GM13976 (cell line): Measurements from ENCODE around the gene HSFY1.
"Not testable (repeated sequence)": the region's sequence is repeated elsewhere in the genome, so short reads cannot be mapped to it uniquely, and the experiment has no call there.

Experiments used
- DNase-seq: peaks from one replicate; pipeline ENCODE4 v3.0.0; 2012; ENCODE audit warnings: low spot score
- in situ Hi-C: fragments of 300-500 bp; cut with MboI; formaldehyde crosslinking; loops from one replicate; pipeline ENCODE4 v1.12.0; 2022; ENCODE audit warnings: low sequenced_read_pairs, mixed read lengths, inconsistent platforms; ENCODE audit not compliant: unreplicated experiment

The HSFY1 gene, protein sequence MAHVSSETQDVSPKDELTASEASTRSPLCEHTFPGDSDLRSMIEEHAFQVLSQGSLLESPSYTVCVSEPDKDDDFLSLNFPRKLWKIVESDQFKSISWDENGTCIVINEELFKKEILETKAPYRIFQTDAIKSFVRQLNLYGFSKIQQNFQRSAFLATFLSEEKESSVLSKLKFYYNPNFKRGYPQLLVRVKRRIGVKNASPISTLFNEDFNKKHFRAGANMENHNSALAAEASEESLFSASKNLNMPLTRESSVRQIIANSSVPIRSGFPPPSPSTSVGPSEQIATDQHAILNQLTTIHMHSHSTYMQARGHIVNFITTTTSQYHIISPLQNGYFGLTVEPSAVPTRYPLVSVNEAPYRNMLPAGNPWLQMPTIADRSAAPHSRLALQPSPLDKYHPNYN

GRCh38 chrY:18546420-18546819 is at the start of gene HSFY1:
TSS of gene HSFY1 (plus strand) at chrY:18546720. CDS start at chrY:18546788, 68 bp downstream.
- DNase-seq, in situ Hi-C loops: not testable (repeated sequence)

DNA sequence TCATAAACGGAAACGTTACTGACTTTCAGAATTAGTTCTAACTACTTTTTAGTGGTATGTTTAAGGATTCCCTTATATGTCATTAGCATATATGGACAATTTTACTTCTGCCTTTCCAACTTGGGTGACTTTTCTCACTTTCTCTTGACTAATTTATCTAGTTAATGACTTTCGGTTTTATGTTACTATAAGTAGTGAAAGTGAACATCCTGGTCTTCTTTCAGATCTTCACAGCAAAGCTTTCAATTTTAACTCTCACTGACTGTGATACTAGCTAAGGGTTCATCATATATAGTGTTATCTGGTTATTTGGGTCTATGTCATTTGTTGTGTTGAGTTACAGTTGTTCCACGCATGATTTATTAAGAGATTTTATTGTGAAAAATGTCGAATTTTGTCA is 42.3 kb upstream of the HSFY1 start:
- DNase-seq, in situ Hi-C loops: not testable (repeated sequence)

DNA sequence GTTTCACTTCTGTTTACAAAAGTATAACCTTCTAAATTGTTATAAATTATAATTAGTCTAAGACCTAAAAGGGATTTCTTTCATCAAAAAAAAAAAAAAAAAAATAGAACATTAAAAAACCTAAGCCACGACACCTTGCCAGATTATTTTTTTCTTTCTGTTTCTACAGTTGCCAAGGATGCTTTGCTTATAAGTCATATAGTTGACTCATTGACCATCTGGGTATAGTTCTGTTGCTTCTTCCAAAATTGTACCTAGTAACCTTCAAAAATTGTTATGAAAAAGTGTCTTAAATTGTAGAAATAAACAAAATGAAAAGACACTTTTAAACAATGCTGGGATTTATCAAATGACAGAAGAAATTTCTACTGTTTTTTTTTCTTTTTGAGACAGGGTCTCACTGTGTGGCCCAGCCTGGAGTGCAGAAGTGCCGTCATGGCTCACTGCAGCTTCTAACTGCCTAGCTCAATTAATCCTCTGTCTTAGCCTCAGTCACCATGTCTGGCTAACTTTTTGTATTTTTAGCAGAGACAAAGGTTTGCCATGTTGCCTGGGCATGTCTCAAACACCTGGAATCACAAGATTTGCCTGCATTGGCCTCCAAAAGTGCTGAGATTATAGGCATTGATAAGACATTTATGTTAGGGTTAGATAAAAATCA is 15.4 kb upstream of the HSFY1 start:
- in situ Hi-C loops, result not testable (repeated sequence)

DNA sequence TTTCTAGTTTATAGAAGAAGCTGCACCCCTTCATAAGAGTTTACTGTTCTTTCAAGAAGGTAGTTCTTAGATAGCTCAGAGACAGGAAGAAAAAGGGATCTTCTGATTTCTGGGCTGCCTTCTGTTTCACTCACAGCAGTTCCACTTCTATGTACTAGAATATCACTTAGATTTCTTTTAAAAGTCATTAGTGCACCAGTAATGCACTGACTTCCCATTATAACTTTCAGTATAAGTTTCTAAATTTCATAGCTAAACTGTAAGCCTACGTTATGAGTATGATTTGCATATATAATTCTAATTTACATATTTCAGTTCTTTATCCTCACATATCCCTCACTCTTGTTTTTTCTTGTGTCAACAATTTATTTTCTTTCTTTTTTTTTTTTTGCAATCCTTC is 7.6 kb upstream of the HSFY1 start:
- in situ Hi-C loops, DNase-seq: not testable (repeated sequence)

More for the DNA sequence above, 15.4 kb upstream of the HSFY1 start:
- DNase-seq, result not testable (repeated sequence)

DNA sequence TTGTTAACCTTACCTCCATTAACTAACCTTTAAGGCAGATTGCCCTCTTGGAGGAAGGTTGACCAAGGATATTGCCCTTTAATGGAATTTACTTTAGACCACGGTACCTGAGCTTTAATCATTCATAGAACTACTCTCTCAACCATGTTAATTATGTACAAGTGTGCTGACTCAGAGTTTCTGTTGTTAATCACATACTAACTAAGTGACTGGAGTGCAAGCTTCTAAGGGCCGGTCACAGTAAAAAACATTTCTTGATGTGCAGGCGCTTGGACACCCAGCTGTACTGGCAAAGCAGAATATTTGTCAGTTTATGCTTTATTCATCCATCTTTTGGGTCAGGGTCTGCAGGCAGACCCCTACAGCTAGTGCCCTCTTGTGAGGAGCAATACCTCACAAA is 6.6 kb downstream of the HSFY1 start:
- DNase-seq, in situ Hi-C loops: not testable (repeated sequence)

- in situ Hi-C loops, DNase-seq: not testable (repeated sequence)
These were observed 19.4 kb downstream of the HSFY1 start for GRCh38 chrY:18565915-18566314.
